ENCODE measurements around the gene RAB22A.

The RAB22A gene

DNA sequence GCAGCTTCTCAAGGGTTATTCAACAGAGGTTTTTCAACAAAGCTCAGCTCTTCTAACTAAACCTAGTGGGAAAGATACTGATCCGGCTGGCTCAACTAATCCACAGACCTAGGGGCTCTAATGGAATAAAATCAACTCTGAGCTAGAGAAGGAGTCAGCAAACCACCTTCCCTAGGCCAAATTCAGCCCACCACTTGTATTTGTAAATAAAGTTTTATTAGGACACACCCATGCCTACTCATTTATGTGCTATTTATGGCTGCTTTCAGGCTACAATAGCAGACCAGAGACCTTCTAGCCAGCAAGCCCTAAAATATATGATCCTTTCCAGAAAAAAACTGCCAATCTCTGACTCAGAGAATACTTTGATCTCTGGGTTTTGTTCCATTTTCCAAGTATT lies 6.0 kb upstream of the RAB22A start:
- no peak for DNase-seq (ENCODE audit: low read depth)

DNA sequence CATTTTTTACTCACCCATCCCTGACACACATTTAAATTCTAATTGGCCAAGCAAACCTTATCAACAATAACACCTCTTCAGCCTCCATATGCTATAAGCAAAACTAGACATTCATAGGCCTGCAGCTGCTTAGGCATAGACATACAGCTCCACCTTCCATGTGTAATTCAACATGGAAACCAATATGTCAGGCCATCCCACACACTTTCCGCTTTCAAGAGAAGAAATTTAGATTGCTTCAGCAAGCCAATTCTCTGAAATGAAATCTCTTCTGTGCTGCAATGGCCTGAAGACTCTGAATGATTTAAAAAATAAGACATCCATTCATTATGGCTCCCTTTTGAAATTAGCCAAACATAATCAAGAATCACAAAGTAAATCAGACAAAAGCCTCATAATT lies 4.5 kb upstream of the RAB22A start:
- no peak for DNase-seq (ENCODE audit: low read depth)

DNA sequence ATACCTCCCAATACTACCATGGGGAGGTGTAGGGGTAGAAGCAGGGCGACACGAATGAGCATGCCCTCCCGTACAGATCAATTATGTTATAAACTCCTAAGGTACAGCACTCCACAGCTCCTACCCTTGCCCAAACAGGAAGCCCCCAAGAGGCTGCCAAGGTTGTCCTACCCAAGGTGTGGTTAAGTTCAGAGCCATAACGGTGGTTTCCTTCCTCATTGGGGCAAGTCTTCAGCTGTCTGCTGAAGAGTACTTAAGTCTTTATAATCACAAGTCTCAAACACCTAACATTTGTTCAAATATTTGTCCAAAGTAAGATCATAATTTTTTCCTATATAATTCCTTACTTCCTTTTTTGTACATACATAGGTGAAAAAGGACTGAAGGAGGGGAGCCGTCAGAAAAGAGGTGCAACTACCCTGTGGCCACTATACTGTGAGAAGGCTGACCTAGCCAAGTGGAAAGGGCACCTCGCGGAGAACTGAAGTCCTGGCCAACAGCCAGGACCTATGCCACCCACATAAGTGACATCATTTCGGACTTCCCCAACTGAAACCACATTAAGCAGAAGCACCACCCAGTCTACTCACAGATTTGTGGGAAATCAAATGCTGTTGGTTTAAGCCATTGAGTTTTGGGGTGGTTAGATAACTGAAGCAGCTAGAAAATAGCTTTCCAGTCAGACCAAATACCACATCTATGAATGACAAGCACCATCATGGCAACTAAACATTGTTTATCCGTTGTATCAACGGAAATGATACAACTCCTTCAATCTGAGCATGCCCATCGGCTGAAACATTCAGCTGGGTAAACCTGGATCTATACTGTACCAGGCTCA lies 2.9 kb upstream of the RAB22A start:
- peak; percentile 67 for DNase-seq (ENCODE audit: low read depth)

DNA sequence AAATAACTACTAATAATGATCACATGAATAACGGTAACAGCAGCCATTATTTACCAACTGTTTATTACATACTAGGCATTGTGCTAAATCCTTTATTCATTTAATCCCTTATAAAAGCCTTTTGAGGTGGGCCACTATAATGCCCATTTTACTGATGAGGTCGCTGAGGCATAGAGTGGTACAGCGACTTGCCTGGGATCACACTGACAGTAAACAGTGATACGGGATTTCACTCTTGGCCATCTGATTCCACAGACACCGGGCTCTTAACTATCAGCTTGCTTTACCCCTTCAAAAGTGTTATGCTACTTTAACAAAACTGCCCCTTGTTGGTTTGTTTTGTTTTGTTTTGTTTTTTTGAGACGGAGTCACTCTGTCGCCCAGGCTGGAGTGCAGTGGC lies 2.2 kb upstream of the RAB22A start:
- DNase-seq (ENCODE audit: low read depth) = no peak

DNA sequence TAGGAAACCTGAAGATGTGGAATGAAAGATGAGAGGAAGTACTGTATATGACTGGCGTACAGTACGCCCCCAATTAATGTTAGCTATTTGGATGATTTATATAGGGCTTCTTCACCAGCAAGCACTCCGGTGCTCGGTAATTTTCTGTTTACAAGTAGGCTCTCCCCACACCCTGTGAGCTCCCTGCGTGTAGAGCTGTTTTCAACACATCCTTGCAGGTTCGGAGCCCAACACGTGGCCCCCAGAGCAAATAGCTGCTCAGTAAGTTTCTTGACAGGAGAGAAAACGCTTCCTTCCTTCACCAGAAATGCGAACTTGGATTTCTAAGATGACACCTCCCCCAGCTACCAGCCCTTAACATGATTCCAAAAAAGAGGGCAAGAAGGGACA lies 1.2 kb upstream of the RAB22A start:
- DNase-seq (ENCODE audit: low read depth) = no peak

DNA sequence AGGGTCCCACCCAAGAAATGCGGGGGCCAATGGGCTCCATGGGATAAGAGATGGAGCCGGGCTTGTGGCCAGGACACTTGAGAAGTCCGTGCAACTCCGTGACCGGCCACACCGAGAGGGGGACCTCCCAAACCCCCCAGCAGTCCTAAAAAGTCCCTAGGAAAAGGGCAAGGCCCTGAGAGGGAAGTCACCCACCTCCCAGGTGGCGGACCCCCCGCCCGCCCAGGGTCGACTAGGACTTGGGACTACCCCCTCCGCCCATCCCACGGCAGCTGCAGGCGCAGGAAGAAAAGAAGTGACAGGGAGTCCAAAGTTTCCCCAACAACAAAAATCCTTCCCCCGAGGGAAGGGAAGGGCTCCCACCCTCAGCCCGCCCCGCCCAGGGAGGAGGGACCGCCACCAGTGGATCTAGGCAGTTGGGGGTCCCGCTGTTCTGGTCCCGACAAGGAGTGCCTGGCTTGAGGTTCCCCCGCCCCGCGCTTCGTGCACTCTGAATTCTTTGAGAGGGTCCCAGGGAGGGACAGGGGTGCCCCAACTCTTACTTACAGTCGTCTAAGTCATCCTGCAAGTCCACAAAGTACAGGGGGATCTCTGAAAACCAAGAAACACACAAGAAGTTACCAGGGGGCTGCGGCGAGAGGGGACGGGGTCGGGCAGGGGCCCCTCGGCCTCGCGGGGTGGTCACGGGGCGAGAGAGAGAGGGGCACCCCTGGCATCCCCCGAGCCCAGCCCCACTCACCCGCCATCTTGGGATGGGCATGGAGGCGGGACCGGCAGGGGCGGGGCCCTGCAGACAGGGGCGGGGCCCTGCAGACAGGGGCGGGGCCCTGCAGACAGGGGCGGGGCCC lies 611 bp upstream of the RAB22A start:
- peak; percentile 15 for DNase-seq (ENCODE audit: low read depth)

DNA sequence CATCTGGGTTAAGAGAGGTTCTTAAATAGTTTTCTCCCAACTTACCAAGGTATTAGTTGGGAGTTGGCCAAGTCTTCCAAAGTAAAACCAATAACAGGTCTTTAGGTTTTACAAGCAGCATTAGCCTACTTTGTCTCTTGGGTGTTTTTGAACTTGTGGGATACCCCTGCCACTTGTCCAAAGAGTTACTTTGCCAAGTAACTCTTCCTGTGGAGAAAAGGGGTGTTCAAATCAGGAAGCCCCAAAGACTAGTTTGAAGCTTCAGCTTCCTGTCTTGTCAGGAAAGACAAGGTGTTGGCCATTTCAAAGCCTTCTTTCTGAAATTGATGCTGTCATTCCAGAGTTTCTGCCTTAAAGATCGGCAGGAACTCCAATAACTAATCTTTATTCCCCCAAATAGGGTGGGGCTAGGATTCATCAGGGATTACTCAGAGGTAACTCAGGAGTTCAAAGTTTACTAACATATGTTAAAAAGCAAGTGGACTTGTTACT lies 822 bp downstream of the RAB22A start:
- no peak for DNase-seq (ENCODE audit: low read depth)

DNA sequence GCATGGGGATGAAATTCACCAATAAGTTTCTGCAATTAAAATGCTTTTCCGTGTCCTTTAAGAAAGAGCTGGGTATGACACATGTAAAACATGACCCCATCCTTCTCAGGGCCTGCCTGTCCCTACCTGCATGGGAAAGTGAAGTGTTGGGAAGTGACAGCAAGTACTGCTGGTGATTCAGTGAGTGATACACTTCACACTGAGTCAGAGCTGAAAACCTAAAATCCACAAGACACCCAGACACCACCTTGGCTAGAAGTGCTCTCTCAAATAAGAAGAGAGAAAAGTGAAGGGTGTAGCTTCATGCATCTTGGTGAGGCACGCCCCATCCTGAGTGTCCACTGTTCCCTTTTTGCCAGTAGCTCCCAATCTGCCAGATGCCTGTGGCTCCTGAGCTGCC lies 3.3 kb downstream of the RAB22A start:
- DNase-seq (ENCODE audit: low read depth) = no peak

DNA sequence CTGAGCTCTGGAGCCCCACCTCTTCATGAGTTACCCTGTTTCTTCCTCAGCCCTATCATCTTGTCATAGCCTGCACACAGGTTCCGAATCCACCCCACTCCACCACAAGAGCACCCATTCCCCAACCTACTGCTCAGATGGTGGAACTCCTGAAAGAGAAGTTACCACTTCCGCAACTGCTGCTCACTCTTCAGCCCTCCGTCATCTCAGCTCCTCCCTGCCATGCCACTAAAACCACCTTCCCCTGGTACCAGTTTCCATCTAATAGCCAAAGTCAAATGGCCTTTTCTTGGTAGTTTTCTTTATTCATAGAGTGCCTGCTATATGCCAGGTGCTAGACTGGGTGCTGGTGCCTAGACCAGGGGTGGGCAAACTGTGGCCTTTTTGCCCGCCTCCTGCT lies 3.9 kb downstream of the RAB22A start:
- no peak for DNase-seq (ENCODE audit: low read depth)

DNA sequence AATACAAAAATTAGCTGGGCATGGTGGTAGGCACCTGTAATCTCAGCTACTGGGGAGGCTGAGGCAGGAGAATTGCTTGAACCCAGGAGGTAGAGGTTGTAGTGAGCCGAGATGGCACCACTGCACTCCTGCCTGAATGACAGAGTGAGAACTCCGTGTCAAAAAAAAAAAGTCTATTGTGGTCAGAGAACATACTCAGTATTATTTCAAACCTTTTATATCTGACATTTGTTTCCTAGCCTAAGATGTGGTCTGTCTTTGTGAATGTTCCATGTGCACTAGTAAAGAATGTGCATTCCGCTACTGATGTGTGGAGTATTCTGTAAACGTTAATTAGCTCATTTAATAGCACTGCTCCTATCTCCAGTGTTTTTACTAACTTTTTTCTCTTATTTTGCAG lies 11.7 kb downstream of the RAB22A start:
- no peak for DNase-seq (ENCODE audit: low read depth)

DNA sequence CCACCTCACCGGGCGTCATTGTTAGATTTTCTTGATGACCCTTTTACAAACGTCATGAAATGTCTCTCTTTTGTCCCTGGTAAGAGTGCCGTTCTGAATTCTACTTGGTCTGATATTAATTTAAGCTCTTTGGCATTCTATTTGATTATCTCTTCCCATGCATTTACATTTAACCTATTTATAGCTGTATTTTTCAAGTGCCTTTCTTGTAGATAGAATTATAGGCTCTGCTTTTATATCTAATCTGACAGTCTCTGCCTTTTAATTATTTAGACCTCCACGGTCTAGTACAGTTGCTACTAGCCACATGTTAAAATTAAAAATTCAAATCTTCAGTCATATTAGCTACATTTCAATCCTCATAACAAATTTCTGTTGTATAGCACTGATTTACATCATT lies 12.6 kb downstream of the RAB22A start:
- no peak for DNase-seq (ENCODE audit: low read depth)

DNA sequence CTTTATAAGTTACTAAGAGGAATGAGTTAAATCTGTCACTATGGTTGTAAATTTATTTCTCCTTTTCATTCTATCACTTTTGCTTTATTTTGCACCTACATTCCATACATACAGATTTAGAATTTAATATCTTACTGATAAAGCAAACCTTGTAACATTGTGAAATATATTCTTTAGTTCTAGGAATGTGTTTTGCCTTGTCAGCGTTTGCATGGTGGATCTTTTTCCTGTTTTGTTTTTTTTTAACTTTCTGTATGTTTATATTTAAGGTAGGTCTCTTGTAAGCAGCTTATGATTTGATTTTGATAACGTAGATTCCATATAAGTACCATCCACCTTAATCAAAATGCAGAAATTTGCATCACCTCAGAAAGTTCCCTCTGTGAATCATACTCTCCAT lies 16.4 kb downstream of the RAB22A start:
- DNase-seq (ENCODE audit: low read depth) = no peak

DNA sequence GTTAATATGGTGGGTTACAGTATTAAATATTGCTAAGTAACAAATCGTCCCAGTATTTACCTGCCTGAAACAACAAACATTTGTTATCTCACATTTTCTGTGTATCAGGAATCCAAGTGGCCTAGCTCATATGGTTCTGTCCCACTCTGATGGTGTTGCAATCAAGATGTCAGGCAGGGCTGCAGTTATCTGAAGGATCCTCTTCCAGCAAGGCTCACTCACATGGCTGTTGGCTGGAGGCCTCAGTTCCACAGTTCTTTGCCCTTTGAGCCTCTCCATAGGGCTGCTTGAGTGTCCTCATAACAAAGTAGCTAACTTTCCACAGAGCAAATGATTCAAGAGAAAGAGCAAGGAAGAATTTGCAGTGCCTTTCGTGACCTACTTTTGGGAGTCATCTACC lies 17.7 kb downstream of the RAB22A start:
- DNase-seq (ENCODE audit: low read depth) = no peak

DNA sequence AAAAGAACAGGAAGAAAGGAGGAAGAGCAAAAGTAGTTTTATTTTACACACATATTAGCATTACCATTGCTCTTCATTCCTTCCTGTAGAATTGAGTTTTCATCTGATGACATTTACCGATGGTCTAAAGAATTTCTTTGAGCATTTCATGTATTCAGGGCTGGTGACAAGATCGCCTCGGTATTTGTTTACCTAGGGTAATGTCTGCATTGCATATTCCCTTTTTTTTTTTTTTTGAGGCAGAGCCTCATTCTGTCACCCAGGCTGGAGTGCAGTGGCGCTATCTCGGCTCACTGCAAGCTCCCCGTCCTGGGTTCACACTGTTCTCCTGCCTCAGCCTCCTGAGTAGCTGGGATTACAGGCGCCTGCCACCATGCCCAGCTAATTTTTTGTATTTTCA lies 19.3 kb downstream of the RAB22A start:
- no peak for DNase-seq (ENCODE audit: low read depth)

DNA sequence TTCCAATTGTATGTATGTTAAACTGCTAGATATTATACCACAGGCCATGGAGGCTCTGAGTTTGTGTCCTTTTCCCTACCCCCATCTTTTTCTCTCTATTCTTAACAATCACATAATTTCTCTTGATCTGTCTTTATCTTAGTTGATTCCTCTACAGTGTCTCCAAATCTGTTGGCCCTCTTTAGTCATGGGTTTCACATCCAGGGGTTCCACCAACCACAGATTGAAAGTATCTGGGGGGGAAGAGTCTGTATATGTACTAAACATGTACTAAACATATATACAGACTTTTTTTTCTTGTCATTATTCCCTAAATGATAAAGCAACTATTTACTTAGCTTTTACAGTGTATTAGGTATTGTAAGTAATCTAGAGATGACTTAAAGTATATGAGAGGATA lies 20.2 kb downstream of the RAB22A start:
- DNase-seq (ENCODE audit: low read depth) = no peak

DNA sequence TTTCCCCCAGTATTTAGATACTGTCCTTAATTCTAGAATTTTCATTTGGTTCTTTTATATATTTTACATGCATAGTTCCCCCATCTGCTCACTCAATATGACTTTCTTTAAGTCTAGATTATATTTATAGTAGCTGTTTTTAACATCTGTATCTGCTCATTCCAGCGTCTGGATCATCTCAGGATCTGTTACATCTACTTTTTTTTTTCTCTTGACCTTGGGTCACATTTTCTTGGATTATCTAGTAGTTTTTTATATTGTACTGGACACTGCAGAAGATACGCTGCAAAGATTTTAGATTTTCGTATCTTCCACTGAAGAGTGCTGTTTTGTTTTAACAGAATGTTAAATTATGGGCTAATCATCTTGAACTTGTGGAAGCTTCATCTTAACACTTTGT lies 20.7 kb downstream of the RAB22A start:
- no peak for DNase-seq (ENCODE audit: low read depth)

DNA sequence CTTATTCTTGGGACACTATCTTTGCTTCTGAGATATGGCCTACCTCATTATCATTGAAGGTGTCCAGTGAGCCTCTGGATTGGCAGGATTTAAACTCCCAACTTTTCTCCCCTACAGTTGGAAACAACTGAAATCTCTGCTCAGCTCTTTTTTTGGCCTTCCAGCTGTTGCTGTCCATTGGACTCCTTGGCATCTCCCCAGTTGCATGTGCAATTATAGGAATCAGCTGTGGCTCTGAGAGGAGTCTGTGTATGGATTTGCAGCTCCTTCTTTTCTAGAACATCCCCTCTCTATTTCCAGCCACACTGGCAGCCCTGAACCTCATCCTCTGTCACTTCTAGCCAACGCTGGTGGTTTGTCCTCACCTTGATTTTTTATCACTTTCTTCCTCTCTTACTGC lies 21.2 kb downstream of the RAB22A start:
- no peak for DNase-seq (ENCODE audit: low read depth)

DNA sequence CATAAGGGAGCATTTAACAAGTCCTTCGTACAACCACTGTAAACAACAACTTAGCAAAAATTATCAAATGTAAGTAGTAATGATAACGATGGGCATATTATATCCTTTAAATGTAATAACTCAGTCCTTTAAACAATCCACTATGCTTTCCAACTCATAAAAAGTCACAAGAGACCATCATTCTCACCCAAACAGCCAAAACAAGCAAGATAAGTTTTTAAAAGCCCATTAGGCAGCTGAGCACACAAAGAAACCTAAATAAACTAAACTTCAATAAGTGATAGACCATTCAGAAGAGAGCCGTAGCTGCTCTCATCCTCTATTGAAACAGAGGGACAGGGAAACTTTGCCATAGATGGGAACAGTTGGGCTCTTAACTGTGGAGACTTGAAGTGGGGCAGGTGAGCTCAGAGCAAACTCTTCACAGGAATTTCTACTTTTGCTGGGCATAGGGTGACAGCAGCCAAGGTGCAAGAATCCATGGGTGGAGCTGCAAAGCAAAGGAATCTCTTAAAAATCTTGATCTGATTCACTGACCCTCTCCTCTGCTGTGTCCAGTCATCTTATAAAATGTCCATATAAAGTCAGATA lies 22.5 kb downstream of the RAB22A start:
- no peak for DNase-seq (ENCODE audit: low read depth)

DNA sequence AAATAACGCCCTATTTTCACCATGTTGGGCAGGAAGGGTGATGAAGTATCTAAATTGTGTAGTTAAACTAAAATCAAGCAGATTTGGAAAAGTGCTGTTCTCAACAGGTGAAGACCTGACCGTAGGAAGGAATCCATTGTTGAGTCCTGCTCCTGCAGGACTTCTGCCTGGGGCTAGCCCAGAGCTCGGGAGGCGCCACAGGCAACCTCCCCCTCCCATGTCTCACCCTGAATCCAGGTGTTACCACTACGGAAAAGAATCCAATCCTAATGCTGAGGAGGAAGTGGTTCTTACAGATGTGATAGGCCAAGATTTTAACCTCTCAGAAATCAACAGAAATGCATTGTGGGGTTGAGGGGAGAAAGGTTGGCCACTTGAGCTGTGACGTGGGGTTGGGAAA lies 30.2 kb downstream of the RAB22A start:
- DNase-seq (ENCODE audit: low read depth) = no peak

DNA sequence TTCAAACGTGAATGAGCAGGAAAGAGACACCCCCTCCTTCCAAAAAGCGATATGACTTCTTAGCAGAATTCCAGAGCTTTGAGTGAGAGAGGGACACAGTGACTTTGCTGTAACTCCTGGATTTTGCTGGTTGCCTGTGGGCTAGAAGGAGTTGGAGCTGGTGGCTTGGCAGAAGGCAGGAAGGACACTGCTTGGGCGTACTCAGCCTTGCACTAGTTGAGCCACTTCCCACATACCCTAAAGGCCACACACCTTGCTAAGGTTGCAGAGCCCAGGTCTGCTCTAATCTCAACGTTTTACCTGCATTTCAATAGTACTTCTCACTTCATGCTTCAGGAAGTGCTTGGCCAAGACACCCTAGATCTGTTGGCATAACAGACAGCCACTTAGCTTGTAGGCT lies 30.6 kb downstream of the RAB22A start:
- no peak for DNase-seq (ENCODE audit: low read depth)

DNA sequence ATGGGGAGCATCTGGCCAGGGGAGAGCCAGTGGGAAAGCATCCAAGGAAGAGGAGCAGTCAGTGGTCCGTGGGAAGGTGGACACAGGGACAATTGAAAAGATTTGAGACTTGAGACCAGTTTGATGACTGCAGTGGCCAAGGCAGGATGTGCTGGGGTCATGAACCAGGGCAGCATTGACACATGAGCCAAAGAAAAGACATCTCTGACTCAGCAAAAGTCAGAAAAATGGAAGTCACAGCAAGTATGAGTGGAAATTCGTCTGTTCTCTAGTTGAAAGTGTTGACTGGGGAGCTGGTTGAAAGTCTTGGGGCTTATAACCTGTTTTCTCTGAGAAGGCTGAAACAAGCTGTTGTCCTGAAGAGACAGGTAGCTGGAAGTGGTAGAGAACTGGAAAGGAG lies 31.3 kb downstream of the RAB22A start:
- no peak for DNase-seq (ENCODE audit: low read depth)

DNA sequence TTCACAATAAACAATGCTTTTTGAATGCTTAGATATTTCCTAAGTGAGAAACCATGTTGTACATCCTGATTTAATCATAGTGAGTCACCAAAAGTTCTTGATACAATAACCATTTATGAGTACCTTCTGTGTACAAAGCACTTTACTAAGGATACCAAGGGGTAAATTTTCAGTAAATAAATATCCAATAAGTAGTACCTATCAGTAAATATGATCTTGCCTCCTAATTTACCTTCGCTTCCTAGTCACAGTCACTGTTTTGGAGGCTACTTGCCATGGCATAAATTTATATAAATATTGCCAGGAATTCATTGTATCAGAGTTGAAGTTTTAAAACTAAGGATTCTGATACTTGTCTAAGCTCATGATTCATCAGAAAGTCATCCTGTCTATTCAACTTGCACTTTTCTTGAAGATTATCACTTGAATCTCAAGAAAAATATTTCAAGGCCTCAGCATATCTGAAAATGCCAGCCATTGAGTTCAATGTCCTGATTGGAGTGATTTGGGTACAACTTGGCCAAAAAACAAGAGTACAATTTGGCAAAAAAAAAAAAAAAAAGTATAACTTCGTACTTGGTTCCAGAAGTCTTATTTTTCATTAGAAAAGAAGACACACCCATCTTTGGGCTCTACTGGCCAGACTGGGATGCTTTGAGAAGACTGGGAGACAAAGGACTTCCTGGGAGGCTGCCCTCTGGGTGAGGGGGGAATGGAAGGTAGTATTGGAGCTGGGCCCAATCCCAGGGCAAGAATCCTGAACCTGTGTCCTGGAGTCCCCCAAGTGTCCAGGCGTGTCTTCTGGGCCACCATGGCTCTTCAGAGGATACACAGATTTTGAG lies 32.8 kb downstream of the RAB22A start:
- DNase-seq (ENCODE audit: low read depth) = no peak
